HG02870 (cell line): ENCODE measurements around the gene KBTBD7.

Experiments used
- ATAC-seq: cut with Tn5 transposase; IDR thresholded peaks from one replicate; pipeline ENCODE4 v1.9.1; 2021; ENCODE audit warnings: mild to moderate bottlenecking, moderate library complexity; ENCODE audit not compliant: unreplicated experiment

KBTBD7 gene

GRCh38 chr13:41144576-41144975, 49.8 kb downstream of the KBTBD7 start:
- no peak for ATAC-seq
